ENCODE results near the gene TRIM15.

The TRIM15 gene

DNA sequence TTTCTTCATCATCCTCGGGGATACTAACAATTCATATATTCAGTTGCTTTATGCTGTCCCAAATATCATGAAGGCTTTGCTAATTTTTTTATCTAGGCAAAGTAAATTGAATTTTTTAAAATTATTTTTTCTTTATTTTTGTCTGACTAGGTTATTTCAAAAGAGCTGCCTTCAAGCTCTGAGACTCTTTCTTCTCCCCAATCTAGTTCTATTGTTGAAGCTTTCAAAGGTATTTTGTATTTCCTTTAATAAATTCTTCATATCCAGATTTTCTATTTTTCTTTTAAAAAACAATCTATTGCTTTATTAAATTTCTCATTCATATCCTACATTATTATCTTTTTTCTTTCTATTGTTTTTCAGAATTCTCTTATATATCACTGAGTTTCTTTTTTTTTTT, 16.8 kb downstream of the TRIM15 start:
- TF ChIP-seq, protein P1, sequence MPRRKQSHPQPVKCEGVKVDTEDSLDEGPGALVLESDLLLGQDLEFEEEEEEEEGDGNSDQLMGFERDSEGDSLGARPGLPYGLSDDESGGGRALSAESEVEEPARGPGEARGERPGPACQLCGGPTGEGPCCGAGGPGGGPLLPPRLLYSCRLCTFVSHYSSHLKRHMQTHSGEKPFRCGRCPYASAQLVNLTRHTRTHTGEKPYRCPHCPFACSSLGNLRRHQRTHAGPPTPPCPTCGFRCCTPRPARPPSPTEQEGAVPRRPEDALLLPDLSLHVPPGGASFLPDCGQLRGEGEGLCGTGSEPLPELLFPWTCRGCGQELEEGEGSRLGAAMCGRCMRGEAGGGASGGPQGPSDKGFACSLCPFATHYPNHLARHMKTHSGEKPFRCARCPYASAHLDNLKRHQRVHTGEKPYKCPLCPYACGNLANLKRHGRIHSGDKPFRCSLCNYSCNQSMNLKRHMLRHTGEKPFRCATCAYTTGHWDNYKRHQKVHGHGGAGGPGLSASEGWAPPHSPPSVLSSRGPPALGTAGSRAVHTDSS (tag by site-specific recombination; IDR thresholded peaks at IDR 0.05): no peak
- TF ChIP-seq ZNF239 (tag by site-specific recombination; IDR thresholded peaks at IDR 0.05) (no peak), KLF16 (tag by site-specific recombination; IDR thresholded peaks at IDR 0.05) (no peak), ZNF747 (tag by site-specific recombination; IDR thresholded peaks at IDR 0.05) (no peak), ZNF530 (tag by site-specific recombination; IDR thresholded peaks at IDR 0.05; ENCODE audit: low read depth) (no peak), GLIS2 (tag by site-specific recombination; IDR thresholded peaks at IDR 0.05) (no peak), YY2 (tag by site-specific recombination; IDR thresholded peaks at IDR 0.05) (no peak)
- TF ChIP-seq, protein P2, sequence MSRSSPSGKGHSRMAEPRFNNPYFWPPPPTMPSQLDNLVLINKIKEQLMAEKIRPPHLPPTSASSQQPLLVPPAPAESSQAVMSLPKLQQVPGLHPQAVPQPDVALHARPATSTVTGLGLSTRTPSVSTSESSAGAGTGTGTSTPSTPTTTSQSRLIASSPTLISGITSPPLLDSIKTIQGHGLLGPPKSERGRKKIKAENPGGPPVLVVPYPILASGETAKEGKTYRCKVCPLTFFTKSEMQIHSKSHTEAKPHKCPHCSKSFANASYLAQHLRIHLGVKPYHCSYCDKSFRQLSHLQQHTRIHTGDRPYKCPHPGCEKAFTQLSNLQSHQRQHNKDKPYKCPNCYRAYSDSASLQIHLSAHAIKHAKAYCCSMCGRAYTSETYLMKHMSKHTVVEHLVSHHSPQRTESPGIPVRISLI (tag by site-specific recombination; IDR thresholded peaks at IDR 0.05): 0 out of 2 replicates have a peak, but pooled peaks have one; percentile 44
- peaks cover 0 to 6% of the 10 kb centered on the region in 2 experiments; a peak in 1 of 3 replicates for H3K36me3 ChIP-seq (ENCODE audit: control insufficient read depth in 2 of 2, insufficient read depth in 1 of 2, low read length in 2 of 2)
- ChIA-PET POLR2A (no interaction called here), CTCF (interaction anchor here (1.7 kb wide), 1 partner anchor 9 kb away, joined by 5 read pairs; no protein-coding TSS in a partner anchor)
- no peak overlapping the region for H3K4me3 ChIP-seq (ENCODE audit: low read depth, low read length)
- H3K27ac ChIP-seq (ENCODE audit: extremely low read depth, low read depth, low read length): no peak overlapping the region
- H3K9me3 ChIP-seq (ENCODE audit: control insufficient read depth, insufficient read depth, low read depth, low read length): no peaks in the 10 kb centered on the region
- H3K4me1 ChIP-seq (ENCODE audit: control insufficient read depth, insufficient read depth, low read length): no peaks in the 10 kb centered on the region

DNA sequence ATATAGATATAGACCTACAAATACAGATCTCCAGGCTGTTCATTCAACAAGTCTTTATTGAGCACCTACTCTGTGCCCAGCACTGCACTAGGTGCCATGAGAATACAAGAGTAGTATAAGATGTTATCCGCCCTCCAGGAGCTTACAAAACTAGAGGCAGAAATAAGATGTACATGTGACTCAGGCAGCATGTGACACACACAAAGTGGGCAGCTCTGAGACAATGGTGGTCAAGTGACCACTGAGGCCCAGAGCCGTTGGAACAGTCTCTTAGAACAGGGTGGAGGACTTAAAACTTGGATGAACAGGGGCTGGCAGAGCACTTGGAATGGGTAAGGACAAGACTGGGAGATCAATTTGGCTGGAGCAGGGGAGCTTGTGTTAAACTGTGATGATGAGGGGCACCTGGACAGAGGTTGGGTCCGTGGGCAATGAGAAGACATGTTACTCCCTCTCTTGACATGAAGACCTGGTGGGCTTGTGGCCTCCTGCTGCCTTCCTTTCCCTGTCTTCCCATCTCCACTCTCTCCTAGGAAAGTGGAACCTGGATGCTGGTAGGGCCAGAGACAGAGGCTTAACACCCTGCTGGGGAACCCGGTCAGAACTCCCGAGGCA, 21.2 kb downstream of the TRIM15 start:
- POLR2A ChIA-PET: no interaction called here
- no peak overlapping the region for H3K27ac ChIP-seq (ENCODE audit: extremely low read depth, low read depth, low read length)
- TF ChIP-seq, protein P3, sequence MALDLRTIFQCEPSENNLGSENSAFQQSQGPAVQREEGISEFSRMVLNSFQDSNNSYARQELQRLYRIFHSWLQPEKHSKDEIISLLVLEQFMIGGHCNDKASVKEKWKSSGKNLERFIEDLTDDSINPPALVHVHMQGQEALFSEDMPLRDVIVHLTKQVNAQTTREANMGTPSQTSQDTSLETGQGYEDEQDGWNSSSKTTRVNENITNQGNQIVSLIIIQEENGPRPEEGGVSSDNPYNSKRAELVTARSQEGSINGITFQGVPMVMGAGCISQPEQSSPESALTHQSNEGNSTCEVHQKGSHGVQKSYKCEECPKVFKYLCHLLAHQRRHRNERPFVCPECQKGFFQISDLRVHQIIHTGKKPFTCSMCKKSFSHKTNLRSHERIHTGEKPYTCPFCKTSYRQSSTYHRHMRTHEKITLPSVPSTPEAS (tag by site-specific recombination; IDR thresholded peaks at IDR 0.05): no peak
- TF ChIP-seq ZNF202 (tag by site-specific recombination; IDR thresholded peaks at IDR 0.05; ENCODE audit: borderline replicate concordance) (no peak), ZNF785 (tag by site-specific recombination; IDR thresholded peaks at IDR 0.05) (no peak), OVOL3 (tag by site-specific recombination; IDR thresholded peaks at IDR 0.05) (no peak), ZNF664 (tag by site-specific recombination; IDR thresholded peaks at IDR 0.05) (0 out of 2 replicates have a peak, but pooled peaks have one; percentile 38)
- H3K4me3 ChIP-seq (ENCODE audit: low read depth, low read length): no peak overlapping the region
- peaks cover 12 to 45% of the 10 kb centered on the region in 2 experiments for H3K36me3 ChIP-seq (ENCODE audit: control insufficient read depth in 2 of 2, insufficient read depth in 1 of 2, low read length in 2 of 2)
- CTCF ChIA-PET: interaction anchor here (1.0 kb wide), 1 partner anchor 54 kb away, joined by 4 read pairs; no protein-coding TSS in a partner anchor
- no peaks in the 10 kb centered on the region for H3K9me3 ChIP-seq (ENCODE audit: control insufficient read depth, insufficient read depth, low read depth, low read length)
- H3K4me1 ChIP-seq (ENCODE audit: control insufficient read depth, insufficient read depth, low read length): no peaks in the 10 kb centered on the region

DNA sequence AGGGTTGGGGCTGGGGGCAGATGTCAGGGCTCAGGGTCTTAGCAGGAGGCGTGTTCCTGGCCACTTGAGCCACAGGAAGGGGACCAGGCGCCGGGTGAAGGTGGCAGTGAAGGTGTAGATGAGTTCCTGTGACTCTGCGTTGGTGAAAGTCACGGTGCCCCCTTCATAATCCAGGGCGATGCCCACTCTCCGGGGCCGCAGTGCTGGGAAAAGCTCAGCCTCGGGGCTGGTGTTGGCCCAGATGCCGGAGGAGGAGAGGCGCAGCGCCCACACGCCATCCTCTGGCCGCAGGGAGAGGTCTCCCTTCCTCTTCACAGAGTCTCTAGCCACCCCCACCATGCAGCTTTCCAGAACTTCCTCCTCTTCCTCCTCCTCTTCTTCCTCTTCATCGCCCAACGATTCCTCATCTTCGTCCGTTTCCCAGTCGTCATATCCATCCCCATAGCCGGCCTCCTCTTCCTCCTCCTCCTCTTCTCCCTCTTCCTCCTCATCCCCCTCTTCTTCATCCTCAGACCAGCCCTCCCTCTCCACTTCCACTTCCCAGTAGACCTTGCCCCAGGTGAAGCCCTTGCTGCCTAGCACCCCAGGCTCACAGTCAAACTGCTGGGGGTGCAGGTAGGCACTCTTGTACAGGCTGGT, 22.6 kb downstream of the TRIM15 start:
- ChIA-PET POLR2A (no interaction called here), CTCF (interaction anchor here (0.7 kb wide), 1 partner anchor 89 kb away, joined by 4 read pairs; no protein-coding TSS in a partner anchor)
- TF ChIP-seq FEZF1 (tag by site-specific recombination; IDR thresholded peaks at IDR 0.05) (no peak), ZBTB7A (tag by site-specific recombination; IDR thresholded peaks at IDR 0.05; ENCODE audit: low read depth) (no peak), ZNF558 (tag by site-specific recombination; IDR thresholded peaks at IDR 0.05) (no peak), ZFHX2 (tag by site-specific recombination; conservative IDR thresholded peaks at IDR 0.05) (0 out of 2 replicates have a peak, but pooled peaks have one; percentile 28), ZNF473 (tag by site-specific recombination; IDR thresholded peaks at IDR 0.05) (no peak)
- TF ChIP-seq, protein P1 (tag by site-specific recombination; IDR thresholded peaks at IDR 0.05): peak; percentile 97
- TF ChIP-seq, protein P4, sequence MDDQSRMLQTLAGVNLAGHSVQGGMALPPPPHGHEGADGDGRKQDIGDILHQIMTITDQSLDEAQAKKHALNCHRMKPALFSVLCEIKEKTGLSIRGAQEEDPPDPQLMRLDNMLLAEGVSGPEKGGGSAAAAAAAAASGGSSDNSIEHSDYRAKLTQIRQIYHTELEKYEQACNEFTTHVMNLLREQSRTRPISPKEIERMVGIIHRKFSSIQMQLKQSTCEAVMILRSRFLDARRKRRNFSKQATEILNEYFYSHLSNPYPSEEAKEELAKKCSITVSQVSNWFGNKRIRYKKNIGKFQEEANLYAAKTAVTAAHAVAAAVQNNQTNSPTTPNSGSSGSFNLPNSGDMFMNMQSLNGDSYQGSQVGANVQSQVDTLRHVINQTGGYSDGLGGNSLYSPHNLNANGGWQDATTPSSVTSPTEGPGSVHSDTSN (CRISPR knock-in tag; IDR thresholded peaks at IDR 0.05): no peak
- Histone ChIP-seq H3K4me3 (ENCODE audit: low read depth, low read length) (no peak overlapping the region), H3K4me1 (ENCODE audit: control insufficient read depth, insufficient read depth, low read length) (no peaks in the 10 kb centered on the region), H3K9me3 (ENCODE audit: control insufficient read depth, insufficient read depth, low read depth, low read length) (no peaks in the 10 kb centered on the region), H3K36me3 (ENCODE audit: control insufficient read depth in 2 of 2, insufficient read depth in 1 of 2, low read length in 2 of 2) (peaks cover 12 to 60% of the 10 kb centered on the region in 2 experiments), H3K27ac (ENCODE audit: extremely low read depth, low read depth, low read length) (no peak overlapping the region)

Data from HEK293 (cell line).